Measurements from ENCODE around the gene CYP46A1.

- no peak for TF ChIP-seq CTCF (IDR thresholded peaks at IDR 0.05; ENCODE audit: low read depth, low read length, missing input control)
- no peak for TF ChIP-seq YY1 (IDR thresholded peaks at IDR 0.05)
- TF ChIP-seq SP1 (IDR thresholded peaks at IDR 0.05): no peak
- no peak for TF ChIP-seq JUND (IDR thresholded peaks at IDR 0.05)
- TF ChIP-seq REST (IDR thresholded peaks at IDR 0.05): no peak
- no peak for TF ChIP-seq EGR1 (IDR thresholded peaks at IDR 0.05; ENCODE audit: low read depth in 2 of 2)
- no peak for TF ChIP-seq HNF4G (IDR thresholded peaks at IDR 0.05)
These were observed 31.3 kb downstream of the CYP46A1 start for GRCh38 chr14:99715266-99716000.

Data from liver (tissue), 3 donors.